ENCODE measurements around the gene ALPK3.

ALPK3 gene

DNA sequence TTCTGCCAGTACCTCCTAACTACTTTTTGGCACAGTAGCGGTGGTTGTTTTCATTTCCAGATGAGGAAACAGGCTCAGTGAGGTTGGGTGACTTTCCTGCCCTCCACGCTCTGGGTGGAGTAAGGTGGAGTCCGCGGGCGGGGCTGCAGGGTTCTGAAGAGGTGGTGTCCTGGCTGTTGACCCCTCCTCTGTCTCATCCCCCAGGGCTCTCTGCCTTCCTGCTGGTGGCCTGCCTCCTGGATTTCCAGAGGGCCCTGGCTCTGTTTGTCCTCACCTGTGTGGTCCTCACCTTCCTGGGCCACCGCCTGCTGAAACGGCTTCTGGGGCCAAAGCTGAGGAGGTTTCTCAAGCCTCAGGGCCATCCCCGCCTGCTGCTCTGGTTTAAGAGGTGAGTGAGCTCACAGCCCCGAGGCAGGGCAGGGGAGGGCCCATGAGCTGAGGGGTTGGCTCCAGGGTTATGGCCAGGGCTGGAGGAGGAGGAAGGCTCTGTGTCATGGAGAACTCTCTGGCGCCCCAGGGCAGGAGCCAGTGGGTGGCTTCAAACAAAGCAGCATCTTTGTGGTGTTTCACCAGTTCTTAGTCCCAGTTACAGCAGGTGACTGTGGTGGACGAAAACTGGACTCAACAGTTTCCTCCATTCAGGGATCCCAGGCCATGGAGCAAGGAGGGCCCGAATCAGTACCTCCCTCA is 77.7 kb downstream of the ALPK3 start:
- DNase-seq = no peak

DNA sequence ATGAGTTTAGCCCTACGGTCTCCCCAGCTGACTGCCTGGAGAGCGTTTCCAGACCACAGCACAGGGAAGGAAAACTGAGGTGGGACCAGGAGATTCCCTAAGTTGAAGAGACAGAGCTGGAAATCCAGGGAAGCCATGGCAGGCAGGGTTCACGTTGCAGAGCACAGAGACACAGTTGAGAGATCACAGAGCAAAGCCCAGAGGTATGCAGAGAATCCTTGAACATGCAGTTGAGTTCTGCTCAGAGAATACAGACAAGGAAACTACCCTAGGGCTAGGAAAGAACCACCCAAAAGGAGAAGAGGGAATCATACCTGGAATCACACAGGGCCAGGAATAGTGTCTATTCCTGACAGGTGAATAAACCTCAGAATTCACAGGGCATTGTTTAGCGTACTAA is 81.6 kb downstream of the ALPK3 start:
- no peak for DNase-seq

DNA sequence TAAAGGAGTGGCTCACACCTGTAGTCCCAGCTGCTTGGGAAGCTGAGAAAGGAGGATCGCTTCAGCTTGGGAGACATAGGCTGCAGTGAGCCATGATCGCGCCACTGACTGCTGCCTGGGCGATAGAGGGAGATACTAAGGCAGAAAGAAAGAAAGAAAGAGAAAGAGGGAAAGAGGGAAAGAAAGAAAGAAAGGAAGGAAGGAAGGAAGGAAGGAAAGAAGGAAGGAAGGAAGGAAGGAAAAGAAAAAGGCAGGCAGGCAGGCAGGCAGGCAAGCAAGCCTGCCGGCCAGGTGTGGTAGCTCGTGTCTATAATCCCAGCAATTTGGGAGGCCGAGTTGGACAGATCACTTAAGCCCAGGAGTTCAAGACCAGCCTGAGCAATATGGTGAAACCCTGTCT is 82.6 kb downstream of the ALPK3 start:
- no peak for DNase-seq

DNA sequence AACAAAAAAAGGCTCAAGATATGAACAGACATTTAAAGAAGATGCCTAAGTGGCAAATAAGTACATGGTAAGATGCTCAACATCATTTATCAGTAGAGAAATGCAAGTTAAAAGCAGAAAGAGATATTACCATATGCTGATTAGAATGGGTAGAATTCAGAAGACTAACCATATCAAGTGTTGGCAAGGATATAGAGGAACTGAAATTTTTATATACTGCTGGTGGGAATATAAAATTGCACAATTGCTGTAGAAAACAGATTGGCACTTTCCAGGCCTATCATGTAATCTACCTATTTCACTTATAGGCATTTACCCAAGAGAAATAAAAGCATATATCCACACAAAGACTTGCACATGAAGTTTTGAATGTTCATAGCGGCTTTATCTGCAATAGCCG is 84.4 kb downstream of the ALPK3 start:
- no peak for DNase-seq

DNA sequence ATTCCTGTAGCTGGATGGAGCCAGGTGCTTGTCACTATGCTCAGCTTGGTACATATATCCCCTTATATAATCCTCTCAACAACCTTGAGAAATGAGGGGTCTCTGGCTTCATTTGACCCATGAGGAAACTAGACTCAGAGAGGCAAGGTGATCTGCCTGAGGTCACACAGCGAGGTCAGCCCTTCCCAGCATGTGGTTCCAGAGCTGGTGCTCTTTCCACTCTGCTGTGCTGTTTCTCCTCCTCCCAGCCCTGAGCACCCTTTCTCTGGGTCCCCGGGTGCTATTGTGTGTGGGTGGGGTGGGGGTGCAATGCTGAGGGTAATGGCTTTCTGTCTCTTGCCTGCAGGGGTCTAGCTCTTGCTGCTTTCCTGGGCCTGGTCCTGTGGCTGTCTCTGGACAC is 86.6 kb downstream of the ALPK3 start:
- DNase-seq = no peak

DNA sequence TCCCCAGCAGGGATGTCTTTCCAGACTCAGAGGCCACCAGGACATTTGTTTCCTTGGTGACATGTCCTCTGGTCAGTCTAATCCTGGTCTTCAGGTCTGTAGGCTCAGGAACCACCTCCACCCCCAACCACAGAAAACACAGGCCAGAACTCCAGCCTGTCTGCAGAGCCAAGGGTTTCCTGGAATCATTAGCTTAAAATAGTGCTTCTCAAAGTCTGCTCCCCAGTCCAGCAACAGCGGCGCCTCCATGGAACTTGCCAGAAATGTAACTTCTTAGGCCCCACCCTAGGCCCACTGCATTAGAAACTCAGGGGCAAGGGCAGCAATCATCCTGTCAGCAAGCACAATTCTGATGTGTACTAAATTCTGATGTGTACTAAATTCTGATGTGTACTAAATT is 87.3 kb downstream of the ALPK3 start:
- no peak for DNase-seq

DNA sequence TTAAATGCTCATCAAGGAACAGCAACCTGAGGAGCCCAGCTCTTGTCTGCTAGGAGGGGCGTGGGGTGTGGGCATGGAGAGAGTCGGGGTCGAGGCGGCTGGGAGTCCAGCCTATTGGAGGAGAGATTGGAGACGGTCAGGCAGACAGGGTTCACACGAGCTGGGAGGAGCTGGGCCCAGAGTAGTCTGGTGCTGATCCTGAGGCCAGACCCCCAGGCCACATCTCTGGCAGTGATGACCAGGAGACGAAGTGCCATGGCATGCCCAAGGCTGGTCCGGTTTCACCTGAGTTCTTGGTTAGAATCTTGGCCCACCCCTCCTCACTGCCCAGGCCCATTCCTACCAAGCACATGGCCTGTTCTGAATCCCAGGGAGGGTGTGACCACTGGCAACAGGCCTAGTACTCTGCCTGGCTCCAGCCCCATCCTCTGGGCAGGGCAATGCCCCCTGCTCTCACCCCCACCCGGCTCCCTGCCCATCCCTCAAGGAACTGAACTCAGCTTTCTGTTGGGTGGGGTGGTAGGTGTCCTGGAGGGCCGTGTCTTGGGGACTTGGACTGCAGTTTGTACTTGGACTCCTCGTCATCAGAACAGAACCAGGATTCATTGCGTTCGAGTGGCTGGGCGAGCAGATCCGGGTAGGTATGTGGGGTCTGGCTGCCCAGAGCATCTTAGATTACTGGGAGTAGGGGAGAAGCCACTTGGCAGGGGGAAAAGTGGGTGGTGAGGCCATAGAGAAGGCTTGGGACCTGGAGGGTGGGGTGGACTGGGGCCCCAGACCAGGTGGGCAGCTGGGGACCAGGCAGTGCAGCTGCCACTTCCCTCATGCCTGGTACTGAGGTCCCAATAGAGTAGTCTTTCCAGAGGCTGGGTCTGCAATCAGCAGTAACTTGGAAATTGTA is 88.1 kb downstream of the ALPK3 start:
- DNase-seq = no peak

DNA sequence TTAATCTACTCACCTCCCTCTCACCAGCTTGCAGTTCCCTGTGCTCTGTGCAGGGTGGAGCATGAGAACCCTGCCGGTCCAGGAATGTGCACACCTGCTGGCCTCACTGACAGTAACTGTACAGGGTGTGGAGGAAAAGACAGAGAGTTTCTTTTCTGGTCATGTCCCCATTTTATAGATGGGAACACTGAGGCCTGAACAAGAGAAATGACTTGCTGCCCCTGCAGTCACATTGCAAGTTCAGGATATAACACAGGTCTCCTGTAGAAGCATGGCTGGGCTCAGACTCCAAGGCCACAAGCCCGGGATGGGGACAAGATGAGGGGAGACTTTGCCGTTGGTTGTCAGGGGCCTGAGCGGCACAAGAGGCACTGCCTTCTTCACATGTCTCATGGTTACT is 90.6 kb downstream of the ALPK3 start:
- no peak for DNase-seq

DNA sequence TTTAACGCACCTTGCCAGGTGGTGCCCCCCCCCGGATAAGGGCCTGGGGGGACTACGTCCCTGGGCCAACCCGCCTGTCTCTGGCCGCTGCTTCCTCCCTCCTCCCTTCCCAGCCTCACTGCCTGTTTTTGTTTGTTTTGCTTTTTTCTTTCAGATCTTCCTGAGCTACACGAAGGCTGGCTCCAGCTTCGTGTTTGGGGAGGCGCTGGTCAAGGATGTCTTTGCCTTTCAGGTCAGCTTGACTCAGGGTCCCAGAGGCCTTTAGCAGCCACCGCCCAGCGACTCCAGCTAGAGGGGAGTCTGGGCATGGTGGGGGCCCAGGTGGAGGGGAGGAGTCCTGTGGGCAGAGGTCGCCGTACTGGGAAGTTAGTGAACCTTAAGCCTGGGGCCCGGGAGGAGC is 91.4 kb downstream of the ALPK3 start:
- DNase-seq = no peak

DNA sequence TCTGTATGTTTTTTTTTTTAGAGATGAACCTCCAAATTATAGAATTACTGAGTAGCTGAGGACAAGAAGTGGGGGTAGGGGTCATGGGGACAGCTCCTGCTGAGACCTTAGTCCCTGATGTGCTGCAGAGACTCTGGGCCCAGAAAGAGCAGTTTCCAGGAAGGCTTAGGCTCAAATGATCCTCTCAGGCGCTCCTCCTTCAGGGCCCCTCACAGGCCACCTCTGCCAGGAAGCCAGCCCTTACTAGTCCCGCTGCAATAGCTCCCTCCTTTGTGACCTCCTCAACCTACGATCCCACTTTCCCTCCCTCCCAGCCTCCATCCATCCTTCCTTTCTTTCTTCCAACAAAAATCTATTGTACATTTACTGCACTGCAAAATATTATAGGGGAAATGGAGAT is 91.9 kb downstream of the ALPK3 start:
- no peak for DNase-seq

DNA sequence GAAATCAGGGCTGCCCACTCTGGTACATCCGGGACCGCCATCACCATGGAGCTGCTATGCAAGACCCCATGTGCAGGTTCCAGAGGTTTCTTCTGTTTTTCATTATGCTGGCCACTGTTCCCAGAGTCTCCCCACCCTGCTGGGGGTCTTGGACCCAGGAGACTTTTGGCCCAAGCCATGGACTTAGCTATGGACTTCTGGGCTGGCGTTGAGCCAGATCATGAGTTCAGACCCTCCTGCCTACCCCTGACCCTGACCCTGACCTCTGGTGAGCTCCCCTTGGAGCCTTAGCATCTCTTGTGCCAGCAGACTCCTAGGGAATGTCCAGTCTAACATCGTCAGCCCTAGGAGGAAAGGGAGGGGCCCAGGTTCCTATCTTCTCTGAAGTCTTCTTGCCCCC is 92.6 kb downstream of the ALPK3 start:
- DNase-seq = no peak

DNA sequence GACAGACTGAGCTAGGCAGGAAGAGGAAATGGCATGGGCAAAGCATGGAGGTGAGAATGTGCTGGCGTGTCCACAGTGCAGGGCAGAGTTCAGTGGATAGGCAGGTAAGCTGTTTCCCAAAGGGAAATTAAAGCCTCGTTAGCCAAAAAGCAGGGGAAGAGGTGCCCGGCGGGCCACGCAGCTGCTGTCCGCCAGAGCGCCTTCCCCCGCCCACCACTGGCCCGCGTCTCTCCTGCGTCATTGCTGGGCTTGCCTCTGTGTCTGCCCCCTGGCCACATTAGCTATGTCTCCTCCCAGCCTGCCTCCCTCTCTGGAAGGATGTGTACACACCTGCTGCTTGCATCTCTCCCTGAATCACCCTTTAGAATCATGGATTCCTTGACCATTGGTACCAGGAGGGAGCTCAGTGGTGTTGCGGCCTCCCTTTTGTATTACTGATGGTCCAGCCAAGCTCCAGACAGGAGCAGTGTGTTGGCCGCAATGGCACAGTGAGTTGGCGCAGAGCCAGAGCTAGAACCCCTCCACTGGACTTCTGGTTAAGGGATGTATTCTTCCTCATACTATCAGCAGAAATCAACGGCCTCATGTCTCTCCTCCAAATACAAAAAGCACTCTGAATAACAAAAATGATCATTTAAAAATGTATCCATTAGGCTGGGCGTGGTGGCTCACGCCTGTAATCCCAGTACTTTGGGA is 93.9 kb downstream of the ALPK3 start:
- no peak for DNase-seq

DNA sequence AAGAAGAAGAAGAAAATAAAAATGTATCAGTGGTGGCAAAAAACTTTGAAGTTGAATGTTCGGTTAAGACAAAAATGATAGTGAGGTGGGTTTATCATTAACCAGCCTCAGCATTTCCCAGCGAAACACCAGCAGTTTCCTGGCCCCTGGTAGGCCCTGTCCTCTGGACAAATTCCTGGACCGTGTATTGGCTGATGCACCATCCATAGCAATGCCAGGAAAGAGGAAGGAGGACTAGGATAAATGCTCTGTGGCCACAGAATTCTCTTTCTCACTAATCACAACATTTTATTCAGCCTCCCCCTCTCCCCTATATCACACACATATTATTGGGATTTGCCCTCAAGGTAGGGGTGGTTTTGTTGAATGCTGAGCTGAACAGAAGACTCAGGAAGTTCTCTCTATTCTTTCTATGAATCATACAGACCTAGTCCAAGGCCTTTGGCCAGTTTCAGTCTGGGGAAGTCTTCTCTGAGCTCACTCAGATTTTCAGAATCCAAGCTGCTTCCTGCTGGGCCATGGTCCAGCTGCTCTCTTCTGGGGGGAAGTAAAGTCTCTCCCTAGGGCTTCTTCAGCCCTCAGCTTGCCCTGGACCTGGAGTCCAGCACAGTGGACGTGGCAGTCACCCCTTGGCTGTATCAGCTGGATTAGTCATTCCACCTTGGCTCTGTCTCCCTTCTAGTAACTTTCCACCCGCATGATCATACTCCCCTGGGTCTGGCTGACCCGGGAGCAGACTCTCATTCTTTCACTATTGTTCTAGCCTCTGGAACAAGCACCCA is 94.9 kb downstream of the ALPK3 start:
- peak; percentile 12 for DNase-seq

DNA sequence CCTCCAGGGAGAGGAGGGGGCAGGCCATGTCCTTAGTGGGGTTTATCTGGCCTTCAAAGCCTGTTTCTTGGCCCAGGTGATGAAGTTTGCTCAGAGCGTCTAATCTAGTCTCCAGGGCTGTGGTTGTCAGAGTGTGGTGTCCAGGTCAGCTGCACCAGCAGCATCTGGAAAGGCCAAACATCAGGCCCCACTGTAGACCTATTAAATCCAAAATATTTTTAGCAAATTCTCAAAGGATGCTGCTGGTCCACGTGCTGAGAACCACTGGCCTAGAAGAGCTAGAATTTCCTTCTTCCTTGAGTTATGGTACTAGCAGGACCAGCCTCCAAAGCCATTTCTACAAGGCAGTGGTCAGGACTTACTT is 96.2 kb downstream of the ALPK3 start:
- no peak for DNase-seq

DNA sequence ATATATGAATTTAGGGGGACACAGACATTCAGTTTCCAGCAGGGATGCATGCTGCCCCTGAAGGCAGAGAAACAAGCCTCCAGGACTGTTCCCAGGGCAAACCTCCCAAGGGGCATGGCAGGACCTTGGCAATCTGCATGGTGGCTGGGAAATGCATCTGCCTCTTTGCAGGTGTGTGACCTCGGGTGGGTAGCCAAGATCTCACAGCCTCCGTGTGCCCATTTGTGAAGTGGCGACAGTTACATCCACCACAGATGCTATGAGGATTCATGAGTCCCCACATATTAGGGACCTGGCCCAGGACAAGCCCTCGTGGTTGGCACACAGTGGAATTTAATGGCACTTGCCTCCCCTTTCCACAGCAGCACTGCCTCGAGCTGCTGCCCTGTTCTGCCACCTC is 97.2 kb downstream of the ALPK3 start:
- no peak for DNase-seq

DNA sequence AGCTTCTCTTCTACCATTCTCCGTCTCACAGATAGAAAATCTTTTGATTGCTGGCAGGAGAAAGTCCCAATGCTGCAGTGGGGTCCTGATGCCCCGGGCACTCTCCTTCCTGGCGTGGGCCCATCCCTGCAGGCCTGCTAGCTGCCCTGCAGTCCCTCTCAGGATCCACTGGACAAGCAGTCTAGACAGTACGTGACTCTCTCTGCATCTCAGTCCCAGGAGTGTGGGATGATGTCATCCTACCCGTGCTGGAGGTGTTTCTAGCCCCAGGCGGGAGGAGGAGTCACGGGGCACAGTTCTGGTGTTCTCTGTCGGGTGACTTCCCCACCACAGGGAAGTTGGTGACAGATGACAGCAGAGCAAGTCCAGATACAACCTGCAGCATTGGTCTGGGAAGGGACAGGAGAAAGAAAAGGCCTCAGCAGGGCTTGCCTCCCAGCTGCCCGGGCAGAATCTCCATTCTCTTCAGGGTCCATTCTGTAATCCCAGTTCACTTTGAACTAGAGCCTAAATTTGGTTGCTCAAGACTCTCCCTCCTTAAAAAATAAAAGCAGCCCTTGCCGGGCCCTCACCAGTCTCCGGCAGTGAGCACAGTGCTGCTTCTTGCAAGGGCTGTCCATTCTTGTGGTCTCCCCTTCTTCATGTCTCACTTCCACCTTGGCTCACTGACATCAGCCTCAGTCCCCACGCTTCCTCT is 97.9 kb downstream of the ALPK3 start:
- DNase-seq = peak; percentile 44

DNA sequence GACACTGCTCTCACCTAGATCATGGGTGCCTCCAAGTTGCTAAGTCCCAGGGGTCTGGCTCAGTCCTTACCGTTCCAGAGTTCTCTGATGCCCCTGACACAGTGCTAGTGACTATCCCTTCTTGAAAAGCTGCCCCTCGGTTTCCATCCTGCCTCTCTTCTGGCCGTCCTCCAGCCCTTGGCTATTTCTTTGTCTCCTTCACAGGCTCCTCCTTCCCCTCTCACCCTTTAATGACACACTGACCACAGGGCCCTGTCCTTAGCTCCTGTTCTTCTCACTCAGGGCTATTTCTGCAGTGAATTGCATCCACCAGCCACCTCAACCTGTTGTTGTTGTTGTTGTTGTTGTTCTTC is 98.4 kb downstream of the ALPK3 start:
- DNase-seq = no peak

DNA sequence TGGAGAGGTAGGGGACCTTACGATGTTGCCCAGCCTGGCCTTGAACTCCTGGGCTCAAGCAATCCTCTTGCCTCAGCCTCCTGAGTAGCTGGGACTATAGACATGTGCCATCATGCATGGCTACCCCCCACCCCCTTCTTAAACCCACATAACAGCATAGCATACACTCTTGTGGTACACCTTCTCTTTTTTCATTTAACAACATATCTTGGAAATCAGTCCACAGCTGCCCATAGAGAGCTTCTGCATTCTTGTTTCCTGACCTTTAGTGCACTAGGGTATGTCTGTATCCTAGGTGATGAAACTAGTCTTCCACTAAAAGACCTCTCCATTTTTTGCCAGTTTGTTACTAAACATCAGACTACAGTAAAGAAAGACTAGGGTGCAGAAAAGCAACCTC is 100.3 kb downstream of the ALPK3 start:
- no peak for DNase-seq

DNA sequence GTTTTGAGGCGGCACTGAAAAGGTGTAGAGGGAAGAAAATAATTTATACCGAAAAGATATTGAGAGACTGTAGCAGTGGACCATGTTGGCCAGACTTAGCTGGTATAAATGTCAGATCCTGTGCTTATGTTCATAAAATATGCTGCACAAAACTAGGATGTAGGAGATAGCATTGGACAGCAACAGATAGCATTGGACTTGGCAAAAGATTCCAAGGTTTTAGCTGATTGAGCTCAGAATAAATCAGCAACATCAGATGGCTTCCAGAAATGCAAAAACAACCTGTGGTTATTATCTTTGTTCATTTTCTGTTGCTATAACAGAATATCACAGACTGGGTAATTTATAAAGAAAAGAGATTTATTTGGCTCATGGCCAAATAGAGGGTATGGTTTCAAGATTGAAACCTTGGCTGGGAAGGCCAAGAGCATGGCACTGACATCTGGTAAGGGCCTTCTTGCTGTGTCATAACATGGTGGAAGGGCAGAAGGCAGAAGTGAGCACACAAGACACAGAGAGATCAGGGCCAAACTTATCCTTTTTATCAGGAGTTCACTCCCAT is 102.0 kb downstream of the ALPK3 start:
- DNase-seq = no peak

DNA sequence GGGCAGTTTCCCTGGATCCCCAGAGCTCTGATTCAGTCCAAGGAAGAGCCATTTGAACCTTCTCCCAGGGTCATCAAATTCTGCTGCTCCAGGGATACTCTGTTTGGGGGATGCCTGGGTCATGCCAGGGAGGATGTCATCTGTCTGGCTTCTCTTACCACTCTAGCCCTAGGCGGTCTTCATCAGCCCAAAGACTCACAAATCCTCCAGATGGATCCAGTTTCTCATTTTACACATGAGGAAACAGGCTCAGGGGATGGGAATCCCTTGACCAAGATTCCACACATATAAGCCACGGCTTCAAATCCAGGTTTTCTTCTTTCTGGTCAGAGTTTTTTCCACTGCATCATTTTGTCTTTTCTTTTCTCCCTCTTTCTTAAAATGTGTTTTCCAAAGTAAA is 104.0 kb downstream of the ALPK3 start:
- no peak for DNase-seq

DNA sequence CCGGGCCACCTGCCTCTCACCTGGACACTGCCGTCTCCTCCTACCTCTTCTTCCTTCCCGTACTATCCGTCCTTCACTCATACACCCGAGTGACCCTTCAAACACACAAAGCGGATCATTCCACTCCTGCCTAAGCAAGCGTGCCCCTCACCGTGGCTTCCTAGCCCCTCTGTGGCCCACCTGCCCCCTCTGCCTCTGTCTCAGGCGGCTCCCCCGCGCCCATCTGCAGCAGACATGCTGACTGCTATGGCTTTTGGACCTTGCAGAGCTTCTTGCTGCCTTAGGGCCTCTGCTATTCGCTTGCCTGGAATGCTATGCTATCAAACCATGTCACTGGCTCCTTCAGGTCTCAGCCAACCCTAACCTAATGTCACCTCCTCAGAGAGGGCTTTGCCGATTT is 105.4 kb downstream of the ALPK3 start:
- no peak for DNase-seq
